ENCODE measurements around the gene MEGF10. TPM values are rescaled to one million over a fixed set of nuclear protein-coding genes. Genes with fewer than 3 reads are reported as not detected.

MEGF10 gene
- total and polyA plus RNA-seq, 2 experiments from 2014 or later, result 1.7 to 8.2 TPM

GRCh38 chr5:127275641-127276193 lies 14.9 kb upstream of the MEGF10 start:
- H3K27ac ChIP-seq, result no peak overlapping the region
- DNase-seq (ENCODE audit: low read depth in 1 of 2, low spot score in 1 of 2), result no peak
- H3K9me3 ChIP-seq (ENCODE audit: low read depth), result no peaks in the 10 kb centered on the region
- H3K36me3 ChIP-seq, result no peaks in the 10 kb centered on the region
- no peaks in the 10 kb centered on the region for H3K4me1 ChIP-seq (ENCODE audit: low read depth)
- no peaks in the 10 kb centered on the region for H3K27me3 ChIP-seq
- TF ChIP-seq CTCF (IDR thresholded peaks at IDR 0.05; ENCODE audit: low read depth, low read length), result no peak
- no peak overlapping the region for H3K4me3 ChIP-seq

- peak in 1 of 2 donors; percentile 14 for DNase-seq (ENCODE audit: low read depth in 1 of 2, low spot score in 1 of 2)
- no peaks in the 10 kb centered on the region for H3K27me3 ChIP-seq
Observed at GRCh38 chr5:127280491-127281220, 9.9 kb upstream of the MEGF10 start.

GRCh38 chr5:127281609-127282008 lies 9.0 kb upstream of the MEGF10 start:
- Histone ChIP-seq H3K27ac (no peak overlapping the region), H3K4me1 (ENCODE audit: low read depth) (no peaks in the 10 kb centered on the region), H3K36me3 (no peaks in the 10 kb centered on the region), H3K9me3 (ENCODE audit: low read depth) (no peaks in the 10 kb centered on the region), H3K27me3 (no peaks in the 10 kb centered on the region), H3K4me3 (no peak overlapping the region)
- DNase-seq (ENCODE audit: low read depth in 1 of 2, low spot score in 1 of 2), result no peak
- no peak for TF ChIP-seq CTCF (IDR thresholded peaks at IDR 0.05; ENCODE audit: low read depth, low read length)

More at GRCh38 chr5:127280491-127281220, 9.9 kb upstream of the MEGF10 start:
- H3K27ac ChIP-seq, result no peak overlapping the region
- H3K9me3 ChIP-seq (ENCODE audit: low read depth), result no peaks in the 10 kb centered on the region
- peak; percentile 7 for TF ChIP-seq CTCF (IDR thresholded peaks at IDR 0.05; ENCODE audit: low read depth, low read length)
- no peaks in the 10 kb centered on the region for H3K36me3 ChIP-seq
- no peak overlapping the region for H3K4me3 ChIP-seq
- no peaks in the 10 kb centered on the region for H3K4me1 ChIP-seq (ENCODE audit: low read depth)

- TF ChIP-seq CTCF (IDR thresholded peaks at IDR 0.05; ENCODE audit: low read depth, low read length), result no peak
- no peaks in the 10 kb centered on the region for H3K27me3 ChIP-seq
- H3K36me3 ChIP-seq, result no peaks in the 10 kb centered on the region
- H3K4me1 ChIP-seq (ENCODE audit: low read depth), result no peaks in the 10 kb centered on the region
- H3K4me3 ChIP-seq, result no peak overlapping the region
- no peak overlapping the region for H3K27ac ChIP-seq
- DNase-seq (ENCODE audit: low read depth in 1 of 2, low spot score in 1 of 2), result no peak
- H3K9me3 ChIP-seq (ENCODE audit: low read depth), result no peaks in the 10 kb centered on the region
Observed at GRCh38 chr5:127288676-127289075, 1.9 kb upstream of the MEGF10 start.

GRCh38 chr5:127290946-127291693 lies 524 bp downstream of the MEGF10 start:
- DNase-seq (ENCODE audit: low read depth in 1 of 2, low spot score in 1 of 2), result no peak

More at GRCh38 chr5:127290946-127291693, 524 bp downstream of the MEGF10 start:
- Histone ChIP-seq H3K36me3 (no peaks in the 10 kb centered on the region), H3K27ac (no peak overlapping the region), H3K4me3 (peak overlapping the region; percentile 42), H3K27me3 (no peaks in the 10 kb centered on the region), H3K9me3 (ENCODE audit: low read depth) (no peaks in the 10 kb centered on the region), H3K4me1 (ENCODE audit: low read depth) (no peaks in the 10 kb centered on the region)
- no peak for TF ChIP-seq CTCF (IDR thresholded peaks at IDR 0.05; ENCODE audit: low read depth, low read length)
